ENCODE measurements around the gene FAM186B. TPM values are rescaled to one million over a fixed set of nuclear protein-coding genes. Genes with fewer than 3 reads are reported as not detected.
A peak's percentile ranks its signal among the peaks of the same experiment; 100 is the strongest.

The FAM186B gene
- total and polyA plus RNA-seq, 10 donors: 0.08 to 0.67 (median 0.33) TPM; not detected in 4

DNA sequence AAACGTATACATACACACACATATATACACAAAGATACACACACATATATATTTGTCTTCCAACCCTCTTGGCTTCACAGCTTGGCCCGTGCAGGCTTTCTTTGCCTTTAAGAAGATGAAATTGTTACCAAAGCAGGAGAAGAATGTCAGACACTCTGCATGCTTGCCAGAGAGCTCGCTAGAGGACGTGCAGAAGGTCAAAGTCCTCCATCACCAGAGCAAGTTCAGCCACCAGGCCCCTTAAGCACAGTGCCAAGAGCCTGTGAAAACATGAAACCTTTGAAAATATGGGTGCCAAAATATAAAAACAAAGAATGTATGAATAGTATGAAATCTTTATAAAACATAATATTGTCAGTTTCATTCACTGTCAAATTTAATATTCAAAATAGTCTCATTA lies 22.6 kb downstream of the FAM186B start:
- no peaks in the 10 kb centered on the region for H3K27me3 ChIP-seq (replicated peaks in 1 of 7)
- intact Hi-C loops (cut with DNase I; ENCODE audit: low total_unique reads): no loop called here
- DNase-seq: no peak

DNA sequence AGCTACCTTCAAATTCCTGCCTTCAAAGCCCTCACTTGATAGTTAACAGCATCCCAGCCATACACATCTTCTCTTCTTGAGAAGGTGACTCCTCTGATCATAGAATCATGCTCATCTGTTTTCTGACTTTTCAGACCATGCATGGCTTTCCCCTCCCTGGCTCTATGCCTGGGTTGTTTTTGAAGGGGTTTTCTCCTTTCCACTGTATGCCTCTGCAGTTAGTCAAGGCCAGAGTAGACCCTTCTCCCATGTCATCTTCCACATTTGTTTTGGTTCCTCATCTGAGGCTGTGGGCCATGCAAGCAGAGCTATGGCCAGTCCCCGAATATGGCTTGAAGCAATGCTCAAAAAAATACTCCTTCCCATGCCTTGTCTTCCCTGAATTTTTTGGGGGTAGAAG lies 23.2 kb downstream of the FAM186B start:
- intact Hi-C loops (cut with DNase I; ENCODE audit: low total_unique reads): no loop called here

More for the DNA sequence above, 22.6 kb downstream of the FAM186B start:
- WGBS, 5 donors: 61 to 87% (median 77%) methylated on average over 4 of the region's 4 CpGs
- Histone ChIP-seq H3K4me3 (no peak overlapping the region), H3K4me1 (peaks cover 0 to 32% (median 12%) of the 10 kb centered on the region in 6 donors), H3K36me3 (peaks cover 0 to 42% (median 0%) of the 10 kb centered on the region in 6 donors), H3K27ac (peak overlapping the region in 3 of 8 donors; percentile 9 to 54 (median 33)), H3K9me3 (no peaks in the 10 kb centered on the region)
- TF ChIP-seq, protein P1, sequence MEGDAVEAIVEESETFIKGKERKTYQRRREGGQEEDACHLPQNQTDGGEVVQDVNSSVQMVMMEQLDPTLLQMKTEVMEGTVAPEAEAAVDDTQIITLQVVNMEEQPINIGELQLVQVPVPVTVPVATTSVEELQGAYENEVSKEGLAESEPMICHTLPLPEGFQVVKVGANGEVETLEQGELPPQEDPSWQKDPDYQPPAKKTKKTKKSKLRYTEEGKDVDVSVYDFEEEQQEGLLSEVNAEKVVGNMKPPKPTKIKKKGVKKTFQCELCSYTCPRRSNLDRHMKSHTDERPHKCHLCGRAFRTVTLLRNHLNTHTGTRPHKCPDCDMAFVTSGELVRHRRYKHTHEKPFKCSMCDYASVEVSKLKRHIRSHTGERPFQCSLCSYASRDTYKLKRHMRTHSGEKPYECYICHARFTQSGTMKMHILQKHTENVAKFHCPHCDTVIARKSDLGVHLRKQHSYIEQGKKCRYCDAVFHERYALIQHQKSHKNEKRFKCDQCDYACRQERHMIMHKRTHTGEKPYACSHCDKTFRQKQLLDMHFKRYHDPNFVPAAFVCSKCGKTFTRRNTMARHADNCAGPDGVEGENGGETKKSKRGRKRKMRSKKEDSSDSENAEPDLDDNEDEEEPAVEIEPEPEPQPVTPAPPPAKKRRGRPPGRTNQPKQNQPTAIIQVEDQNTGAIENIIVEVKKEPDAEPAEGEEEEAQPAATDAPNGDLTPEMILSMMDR (IDR thresholded peaks at IDR 0.05 in 8 of 11, conservative IDR thresholded peaks at IDR 0.05 in 3 of 11): no peak
- TF ChIP-seq POLR2AphosphoS5 (IDR thresholded peaks at IDR 0.05): peak in 1 of 3 donors; percentile 37
- no peak for TF ChIP-seq POLR2A (IDR thresholded peaks at IDR 0.05)

DNA sequence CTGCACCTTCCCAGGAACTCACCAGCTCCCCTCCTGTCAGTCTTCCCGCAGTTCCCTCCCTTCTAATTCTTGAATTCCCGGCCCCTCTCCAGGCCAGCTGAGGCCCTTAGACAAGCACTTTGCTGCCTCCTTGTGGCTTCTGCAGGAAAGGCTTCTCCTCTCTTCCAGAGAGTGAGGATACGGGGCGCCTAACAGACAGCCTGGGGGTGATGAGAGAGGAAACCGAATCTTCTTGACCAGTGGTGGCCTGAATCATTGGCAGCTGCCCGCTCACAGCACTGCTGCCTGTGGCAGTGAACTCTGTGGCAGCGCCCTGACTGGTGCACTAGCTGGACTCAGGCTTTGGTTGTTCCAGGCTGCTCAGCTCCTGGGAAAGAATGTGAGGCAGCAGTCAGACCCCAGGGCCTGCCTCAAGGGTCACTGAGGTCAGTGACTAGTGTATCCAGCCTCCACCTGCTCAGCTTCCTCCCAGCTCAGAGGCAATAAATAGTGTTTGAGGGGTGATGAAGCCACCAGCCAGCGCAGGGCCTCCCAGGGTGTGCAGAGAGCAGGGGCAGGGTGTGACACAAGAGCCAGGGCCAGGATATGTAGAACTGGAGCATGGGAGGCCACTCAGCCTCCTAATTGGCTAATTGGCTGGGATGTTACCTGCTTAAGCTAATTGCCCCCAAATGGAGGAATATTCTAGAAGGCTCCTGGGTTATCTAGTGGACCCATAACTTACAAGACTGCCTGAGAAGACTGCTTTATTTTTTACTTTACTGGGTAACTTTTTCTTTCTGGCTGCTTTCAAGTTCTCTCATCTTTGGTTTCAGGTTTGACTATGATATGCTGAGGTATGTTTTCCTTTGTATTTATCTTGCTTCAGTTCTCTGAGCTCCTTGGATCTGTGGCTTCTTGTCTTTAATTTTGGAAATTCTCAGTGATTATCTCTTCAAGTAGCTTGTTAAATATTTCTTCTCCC lies 24.6 kb downstream of the FAM186B start:
- Histone ChIP-seq H3K36me3 (peaks cover 0 to 33% (median 0%) of the 10 kb centered on the region in 6 donors), H3K27me3 (replicated peaks in 1 of 7) (no peaks in the 10 kb centered on the region), H3K27ac (no peak overlapping the region), H3K9me3 (no peaks in the 10 kb centered on the region), H3K4me1 (peaks cover 0 to 32% (median 11%) of the 10 kb centered on the region in 6 donors), H3K4me3 (no peak overlapping the region)
- intact Hi-C loops (cut with DNase I; ENCODE audit: low total_unique reads): no loop called here
- TF ChIP-seq POLR2A (IDR thresholded peaks at IDR 0.05): no peak
- TF ChIP-seq POLR2AphosphoS5 (IDR thresholded peaks at IDR 0.05): no peak
- TF ChIP-seq, protein P1 (IDR thresholded peaks at IDR 0.05 in 8 of 11, conservative IDR thresholded peaks at IDR 0.05 in 3 of 11): peak; percentile 23 to 83 (median 65)
- 34 to 55% (median 46%) methylated on average over 8 of the region's 8 CpGs for WGBS, 5 donors
- no peak for DNase-seq

More for the DNA sequence above, 23.2 kb downstream of the FAM186B start:
- Histone ChIP-seq H3K27ac (no peak overlapping the region), H3K27me3 (replicated peaks in 1 of 7) (no peaks in the 10 kb centered on the region), H3K9me3 (no peaks in the 10 kb centered on the region), H3K4me1 (peaks cover 0 to 32% (median 12%) of the 10 kb centered on the region in 6 donors), H3K4me3 (no peak overlapping the region), H3K36me3 (peaks cover 0 to 42% (median 0%) of the 10 kb centered on the region in 6 donors)
- TF ChIP-seq, protein P1 (IDR thresholded peaks at IDR 0.05 in 8 of 11, conservative IDR thresholded peaks at IDR 0.05 in 3 of 11): no peak
- TF ChIP-seq POLR2A (IDR thresholded peaks at IDR 0.05) (no peak), POLR2AphosphoS5 (IDR thresholded peaks at IDR 0.05) (no peak)
- DNase-seq: no peak
- 67 to 84% (median 75%) methylated on average over 1 of the region's 1 CpG for WGBS, 5 donors
